Endothelial cell of umbilical vein (primary cell): ENCODE measurements around the gene GRB2. TPM values are rescaled to one million over a fixed set of nuclear protein-coding genes. Genes with fewer than 3 reads are reported as not detected.

Experiments used
- BruUV-seq: library from RNA; stranded (reverse); fragments of 400-500 nt; replicated peaks from 2 replicates; lab custom pipeline; 2021; lab: Mats Ljungman, UMichigan
- CTCF ChIA-PET: fragments of 300-600, 350-600 bp; sonication (Branson Sonifier 250); formaldehyde crosslinking; loops from one replicate; lab custom pipeline; 2021; ENCODE audit warnings: antibody characterized with exemption, inconsistent platforms; lab: Charles Lee
- POLR2A ChIA-PET: fragments of 300-600, 350-600 bp; sonication (Branson Sonifier 250); formaldehyde crosslinking; loops from one replicate; lab custom pipeline; 2021; ENCODE audit warnings: antibody characterized with exemption, inconsistent platforms; lab: Charles Lee
- DNase-seq: peaks from one replicate; pipeline ENCODE4 v3.0.0-alpha.2; 2011; ENCODE audit warnings: low read depth, low spot score
- FAIRE-seq: peaks from 2 replicates; lab custom pipeline; 2011; peaks lifted over from hg19 to GRCh38; lab: Jason Lieb, UNC
- H2AFZ ChIP-seq: 2 replicates; pipeline ENCODE4 v1.6.0; 2012; ENCODE audit warnings: low read depth, low read length, control low read depth, inconsistent platforms
- H3K27ac ChIP-seq: 2 replicates; pipeline ENCODE4 v1.5.1; 2011; ENCODE audit warnings: low read depth, mild to moderate bottlenecking, control low read depth, low read length, moderate library complexity; ENCODE audit not compliant: insufficient read depth
- H3K27me3 ChIP-seq, 2 experiments: 2 replicates each; pipeline versions ENCODE4 v1.6.0 to v1.6.1; 2011; ENCODE audit warnings: low read length in 2 of 2, mixed read lengths in 1 of 2; ENCODE audit not compliant: control insufficient read depth in 2 of 2, insufficient read depth in 2 of 2
- H3K36me3 ChIP-seq, 2 experiments: 2 replicates in 1 of 2; 3 replicates in 1 of 2; pipeline ENCODE4 v1.5.1; 2011; ENCODE audit warnings: low read length in 2 of 2, mild to moderate bottlenecking in 1 of 2, moderate library complexity in 1 of 2; ENCODE audit not compliant: control insufficient read depth in 2 of 2, insufficient read depth in 2 of 2; ENCODE audit errors: extremely low read depth in 1 of 2
- H3K4me1 ChIP-seq: 3 replicates; pipeline ENCODE4 v1.5.1; 2011; ENCODE audit warnings: mild to moderate bottlenecking, low read length; ENCODE audit not compliant: control insufficient read depth, insufficient read depth; ENCODE audit errors: extremely low read depth
- H3K4me2 ChIP-seq: 2 replicates; pipeline ENCODE4 v1.6.1; 2011; ENCODE audit warnings: low read length, control low read depth, mixed read lengths; ENCODE audit not compliant: insufficient read depth
- H3K4me3 ChIP-seq, 3 experiments: fragments of 200-600 bp in 1 of 3; sonication (generic), shearing (Covaris generic) in 1 of 3; replicated peaks in 1 of 3; 2 replicates each; pipeline ENCODE4 v1.5.1; 2011 to 2016; ENCODE audit warnings: control low read depth in 3 of 3, low read length in 3 of 3, mild to moderate bottlenecking in 2 of 3, inconsistent platforms in 1 of 3, low read depth in 1 of 3, moderate library complexity in 1 of 3; ENCODE audit not compliant: insufficient read depth in 1 of 3
- H3K79me2 ChIP-seq: 2 replicates; pipeline ENCODE4 v1.6.0; 2012; ENCODE audit warnings: low read length, inconsistent platforms; ENCODE audit not compliant: control insufficient read depth, insufficient read depth
- H3K9ac ChIP-seq: replicated peaks from 2 replicates; pipeline ENCODE3; 2011; ENCODE audit warnings: low read length, control low read depth; ENCODE audit not compliant: insufficient read depth; ENCODE audit errors: extremely low read depth
- H3K9me1 ChIP-seq: replicated peaks from 3 replicates; pipeline ENCODE4 v1.6.0; 2011; ENCODE audit warnings: mild to moderate bottlenecking, low read length; ENCODE audit not compliant: control insufficient read depth, insufficient read depth; ENCODE audit errors: extremely low read depth
- H3K9me3 ChIP-seq: replicated peaks from 2 replicates; pipeline ENCODE4 v1.5.1; 2012; ENCODE audit warnings: low read length, inconsistent platforms; ENCODE audit not compliant: control insufficient read depth, insufficient read depth
- H4K20me1 ChIP-seq: replicated peaks from 2 replicates; pipeline ENCODE3; 2011; ENCODE audit warnings: mild to moderate bottlenecking, low read length; ENCODE audit not compliant: control insufficient read depth, insufficient read depth; ENCODE audit errors: extremely low read depth
- FOS ChIP-seq: IDR thresholded peaks from 2 replicates; pipeline ENCODE4 v1.6.1; 2011; ENCODE audit warnings: mild to moderate bottlenecking, low read length, moderate library complexity, borderline replicate concordance; ENCODE audit not compliant: insufficient read depth
- GATA2 ChIP-seq: IDR thresholded peaks from 2 replicates; pipeline ENCODE4 v1.7.0; 2011; ENCODE audit warnings: low read depth, mild to moderate bottlenecking, moderate library complexity, mixed read lengths, low read length; ENCODE audit not compliant: insufficient read length, insufficient read depth
- JUN ChIP-seq: IDR thresholded peaks from 2 replicates; pipeline ENCODE4 v1.6.1; 2011; ENCODE audit warnings: borderline replicate concordance, low read depth; ENCODE audit not compliant: insufficient read length, insufficient read depth
- MYC ChIP-seq: IDR thresholded peaks from one replicate; pipeline ENCODE4 v1.6.1; 2011; ENCODE audit warnings: mild to moderate bottlenecking, low read depth, low read length
- dilution Hi-C: fragments of 300-500 bp; cut with MboI; formaldehyde crosslinking; loops from one replicate; pipeline ENCODE4 v1.15.0; 2019; ENCODE audit warnings: low sequenced_read_pairs; ENCODE audit not compliant: extremely low pct_ligation_motif_present
- intact Hi-C: fragments of 100-400 bp; cut with micrococcal nuclease; formaldehyde crosslinking; loops from one replicate; pipeline ENCODE4 v1.10.0; 2022
- polyA plus RNA-seq, 4 experiments: library from polyadenylated mRNA; depleted of rRNA in 3 of 4; stranded (reverse) in 3 of 4; unstranded in 1 of 4; fragments of >200 nt; gene quantifications; 2 replicates each; pipeline versions ENCODE4 v1.2.1 to v1.2.3, GENCODE V29; 2011 to 2012; ENCODE audit warnings: missing spikeins in 1 of 4
- total RNA-seq: library from RNA; stranded (reverse); gene quantifications from 2 replicates; pipeline ENCODE4 v1.2.3, GENCODE V29; 2021
- TF ChIP-seq, protein P1 (sequence below): IDR thresholded peaks from 2 replicates; pipeline ENCODE4 v1.6.1; 2011; ENCODE audit not compliant: insufficient read depth, insufficient read length
- TF ChIP-seq, protein P2 (sequence below), 2 donors: IDR thresholded peaks; 1 replicate in 1 of 2; 2 replicates in 1 of 2; pipeline ENCODE4 v1.5.1; 2011; ENCODE audit warnings: low read length in 2 of 2, mild to moderate bottlenecking in 2 of 2, moderate library complexity in 2 of 2, control low read depth in 1 of 2, inconsistent platforms in 1 of 2, low read depth in 1 of 2; ENCODE audit not compliant: insufficient read depth in 1 of 2; ENCODE audit errors: extremely low read depth in 1 of 2

The GRB2 gene
- total and polyA plus RNA-seq, 2 donors (not counting 3 experiments of a cell fraction or from before 2014, with no cell fraction given) = 51.5 to 93.9 TPM

DNA sequence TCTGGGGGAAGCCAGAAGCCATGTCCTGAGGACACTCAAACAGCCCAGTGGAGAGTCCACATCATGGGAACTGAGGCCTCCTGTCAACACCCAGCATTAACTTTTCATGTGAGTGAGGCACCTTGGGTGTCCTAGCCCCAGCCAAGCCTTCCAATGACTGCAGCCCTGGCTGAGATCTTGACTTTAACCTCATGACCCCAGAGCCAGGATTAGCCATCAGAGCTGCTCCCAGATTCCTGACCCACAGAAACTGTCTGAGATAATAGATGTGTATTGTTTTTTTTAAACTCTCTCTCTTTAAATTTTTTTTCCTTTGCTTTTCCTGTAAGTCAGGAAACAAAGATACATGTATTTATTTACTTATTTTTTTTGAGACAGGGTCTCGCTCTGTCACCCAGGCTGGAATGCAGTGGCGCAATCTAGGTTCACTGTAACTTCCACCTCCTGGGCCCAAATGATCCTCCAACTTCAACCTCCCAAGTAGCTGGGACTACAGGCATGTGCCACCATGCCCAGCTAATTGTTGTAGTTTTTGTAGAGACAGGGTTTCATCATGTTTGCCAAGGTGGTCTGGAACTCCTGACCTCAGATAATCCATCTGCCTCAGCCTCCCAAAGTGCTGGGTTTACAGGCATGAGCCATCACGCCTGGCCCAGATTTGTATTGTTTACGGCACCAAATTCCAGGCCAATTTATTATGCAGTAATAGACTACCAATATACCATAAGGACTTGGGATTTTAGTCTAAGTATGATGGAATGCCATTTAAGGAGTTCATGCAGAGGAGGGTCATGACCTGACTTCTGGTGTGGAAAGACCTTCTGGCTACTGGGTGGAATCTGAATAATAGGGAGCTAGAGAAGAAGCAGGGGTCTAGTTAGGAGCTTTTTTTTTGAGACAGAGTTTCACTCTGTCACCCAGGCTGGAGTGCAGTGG, 37.0 kb upstream of the GRB2 start:
- H3K4me1 ChIP-seq = peaks cover 9% of the 10 kb centered on the region
- H2AFZ ChIP-seq = no peak overlapping the region
- intact Hi-C loops (no loop called here), dilution Hi-C loops (no loop called here)
- ChIA-PET POLR2A (interaction anchor here (0.6 kb wide), 1 partner anchor 21 kb away, joined by 4 read pairs; no protein-coding TSS in a partner anchor), CTCF (interaction anchor here (1.1 to 1.8 kb wide), 4 partner anchors 10 to 146 kb away, joined by 4 to 8 read pairs (median 4); partner anchors contain the start of genes MYO15B and TMEM94)
- TF ChIP-seq FOS = no peak
- TF ChIP-seq, protein P1, sequence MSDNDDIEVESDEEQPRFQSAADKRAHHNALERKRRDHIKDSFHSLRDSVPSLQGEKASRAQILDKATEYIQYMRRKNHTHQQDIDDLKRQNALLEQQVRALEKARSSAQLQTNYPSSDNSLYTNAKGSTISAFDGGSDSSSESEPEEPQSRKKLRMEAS = no peak
- no peak for TF ChIP-seq MYC
- no peak for TF ChIP-seq JUN
- TF ChIP-seq, protein P2, sequence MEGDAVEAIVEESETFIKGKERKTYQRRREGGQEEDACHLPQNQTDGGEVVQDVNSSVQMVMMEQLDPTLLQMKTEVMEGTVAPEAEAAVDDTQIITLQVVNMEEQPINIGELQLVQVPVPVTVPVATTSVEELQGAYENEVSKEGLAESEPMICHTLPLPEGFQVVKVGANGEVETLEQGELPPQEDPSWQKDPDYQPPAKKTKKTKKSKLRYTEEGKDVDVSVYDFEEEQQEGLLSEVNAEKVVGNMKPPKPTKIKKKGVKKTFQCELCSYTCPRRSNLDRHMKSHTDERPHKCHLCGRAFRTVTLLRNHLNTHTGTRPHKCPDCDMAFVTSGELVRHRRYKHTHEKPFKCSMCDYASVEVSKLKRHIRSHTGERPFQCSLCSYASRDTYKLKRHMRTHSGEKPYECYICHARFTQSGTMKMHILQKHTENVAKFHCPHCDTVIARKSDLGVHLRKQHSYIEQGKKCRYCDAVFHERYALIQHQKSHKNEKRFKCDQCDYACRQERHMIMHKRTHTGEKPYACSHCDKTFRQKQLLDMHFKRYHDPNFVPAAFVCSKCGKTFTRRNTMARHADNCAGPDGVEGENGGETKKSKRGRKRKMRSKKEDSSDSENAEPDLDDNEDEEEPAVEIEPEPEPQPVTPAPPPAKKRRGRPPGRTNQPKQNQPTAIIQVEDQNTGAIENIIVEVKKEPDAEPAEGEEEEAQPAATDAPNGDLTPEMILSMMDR (IDR thresholded peaks at IDR 0.05; ENCODE audit: extremely low read depth in 1 of 2, insufficient read depth in 1 of 2, low read depth in 1 of 2, low read length in 2 of 2) = no peak
- no peak for TF ChIP-seq GATA2
- H3K79me2 ChIP-seq = no peaks in the 10 kb centered on the region
- no peaks in the 10 kb centered on the region for H3K36me3 ChIP-seq
- H3K4me2 ChIP-seq = no peak overlapping the region
- FAIRE-seq (peak; percentile 50), DNase-seq (no peak)
- H3K27me3 ChIP-seq = no peaks in the 10 kb centered on the region
- no peak overlapping the region for H3K4me3 ChIP-seq
- no peak overlapping the region for H3K27ac ChIP-seq
- H3K9me1 ChIP-seq = no peaks in the 10 kb centered on the region
- no peaks in the 10 kb centered on the region for H4K20me1 ChIP-seq
- no peaks in the 10 kb centered on the region for H3K9me3 ChIP-seq
- no peak overlapping the region for H3K9ac ChIP-seq
- BruUV-seq = no TSS peak
